ENCODE measurements around the gene CIB2.

GRCh38 chr15:78077053-78077870, 54.0 kb downstream of the CIB2 start, which contains the start of gene TBC1D2B:
- no peak for TF ChIP-seq CTCF (IDR thresholded peaks at IDR 0.05)
- TF ChIP-seq POLR2A (IDR thresholded peaks at IDR 0.05) = no peak
